ENCODE results near the gene VSTM1.

The VSTM1 gene

DNA sequence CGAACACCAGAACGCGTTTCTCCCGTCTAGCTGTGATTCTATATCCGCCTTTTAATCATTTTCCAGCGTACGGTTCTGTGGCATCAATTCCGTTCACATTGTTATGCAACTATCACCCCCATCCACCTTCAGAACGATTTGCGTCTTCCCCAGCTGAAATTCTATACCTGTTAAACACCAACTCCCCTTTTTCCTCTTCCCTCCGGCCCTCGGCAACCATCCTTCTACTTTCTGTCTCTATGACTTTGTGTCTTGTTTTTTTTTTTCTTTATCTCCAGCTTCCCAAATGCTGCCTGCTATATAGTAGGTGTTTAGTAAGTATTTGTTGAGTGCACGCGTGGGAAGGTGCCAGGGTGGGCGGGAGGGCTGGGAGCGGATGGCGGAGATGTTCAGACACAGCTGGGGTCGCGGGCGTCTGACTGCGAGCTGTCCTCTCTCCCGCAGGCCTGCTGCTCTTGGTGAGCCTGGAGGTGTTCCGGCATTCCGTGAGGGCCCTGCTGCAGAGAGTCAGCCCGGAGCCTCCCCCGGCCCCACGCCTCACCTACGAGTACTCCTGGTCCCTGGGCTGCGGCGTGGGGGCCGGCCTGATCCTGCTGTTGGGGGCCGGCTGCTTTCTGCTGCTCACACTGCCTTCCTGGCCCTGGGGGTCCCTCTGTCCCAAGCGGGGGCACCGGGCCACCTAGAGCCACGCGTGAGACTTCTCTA lies 52.0 kb downstream of the VSTM1 start:
- no peak for DNase-seq (ENCODE audit: low read depth in 3 of 3)

DNA sequence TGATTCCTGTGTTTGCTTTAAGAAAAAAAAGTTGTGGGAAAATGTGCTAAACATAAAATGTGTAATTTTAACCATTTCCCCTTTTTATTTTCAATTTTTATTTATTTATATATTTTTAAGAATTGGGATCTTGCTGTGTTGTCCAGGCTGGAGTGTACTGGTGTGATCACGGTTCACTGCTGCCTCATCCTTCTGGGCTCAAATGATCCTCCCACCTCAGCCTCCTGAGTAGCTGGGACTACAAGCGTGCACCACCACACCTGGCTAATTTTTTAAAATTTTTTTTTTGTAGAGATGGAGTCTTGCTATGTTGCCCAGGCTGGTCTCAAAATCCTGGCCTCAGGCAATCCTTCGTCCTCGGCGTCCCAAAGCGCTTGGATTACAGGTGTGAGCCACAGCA lies 53.2 kb downstream of the VSTM1 start:
- no peak for DNase-seq (ENCODE audit: low read depth in 3 of 3)

DNA sequence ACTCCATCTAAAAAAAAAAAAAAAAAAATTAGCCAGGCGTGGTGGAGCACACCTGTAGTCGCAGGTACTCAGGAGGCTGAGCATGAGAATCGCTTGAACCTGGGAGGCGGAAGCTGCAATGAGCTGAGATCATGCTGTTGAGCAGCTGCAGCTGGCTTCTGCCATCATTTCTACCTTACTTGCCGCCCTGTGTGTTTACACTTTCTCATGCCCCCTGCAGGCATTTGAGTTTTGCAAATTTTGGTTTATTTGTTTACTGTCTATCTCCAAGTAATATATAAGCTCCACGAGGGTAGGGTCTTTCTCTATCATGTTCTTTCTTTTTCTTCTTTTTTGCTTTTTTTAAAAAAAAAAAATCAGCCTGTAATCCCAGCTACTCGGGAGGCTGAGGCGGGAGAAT lies 54.3 kb downstream of the VSTM1 start:
- DNase-seq (ENCODE audit: low read depth in 3 of 3) = no peak

DNA sequence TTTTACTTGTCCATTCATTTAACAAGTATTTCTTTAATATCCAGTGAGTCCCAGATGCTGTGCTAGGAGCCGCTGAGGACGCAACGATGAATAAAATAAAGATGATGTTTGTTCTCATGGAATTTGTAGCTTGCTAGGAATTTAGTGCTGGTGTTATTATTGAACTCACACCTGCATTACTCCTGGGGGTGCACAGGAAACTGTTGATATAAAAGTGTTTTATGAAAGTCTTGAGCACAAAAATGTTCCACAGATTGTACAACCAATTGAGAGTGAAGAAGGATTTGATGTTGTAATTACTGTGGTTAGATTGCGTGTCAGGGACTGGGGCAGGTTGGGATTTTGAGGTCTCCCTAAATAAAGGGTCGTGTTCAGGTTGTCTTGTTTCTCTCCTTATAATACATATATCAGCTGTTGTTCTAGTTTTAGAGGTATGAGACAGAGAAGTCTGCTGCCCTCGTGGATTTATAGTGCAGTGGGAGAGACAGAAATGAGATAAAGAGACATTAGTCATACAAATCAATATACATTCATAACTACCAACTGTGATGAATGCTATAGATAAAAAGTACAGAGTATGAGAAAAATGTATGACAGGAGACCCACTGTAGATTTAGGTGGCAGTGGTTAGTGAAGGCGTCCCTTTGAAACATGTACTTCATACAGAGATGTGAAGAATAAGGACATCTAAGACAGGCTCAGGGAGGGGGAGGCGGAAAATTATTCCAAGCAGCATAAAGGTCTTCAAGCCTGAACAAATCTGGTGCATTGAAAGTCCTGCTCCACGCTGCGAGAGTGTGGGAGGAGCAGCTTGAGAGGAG lies 61.0 kb downstream of the VSTM1 start:
- no peak for DNase-seq (ENCODE audit: low read depth in 3 of 3)

DNA sequence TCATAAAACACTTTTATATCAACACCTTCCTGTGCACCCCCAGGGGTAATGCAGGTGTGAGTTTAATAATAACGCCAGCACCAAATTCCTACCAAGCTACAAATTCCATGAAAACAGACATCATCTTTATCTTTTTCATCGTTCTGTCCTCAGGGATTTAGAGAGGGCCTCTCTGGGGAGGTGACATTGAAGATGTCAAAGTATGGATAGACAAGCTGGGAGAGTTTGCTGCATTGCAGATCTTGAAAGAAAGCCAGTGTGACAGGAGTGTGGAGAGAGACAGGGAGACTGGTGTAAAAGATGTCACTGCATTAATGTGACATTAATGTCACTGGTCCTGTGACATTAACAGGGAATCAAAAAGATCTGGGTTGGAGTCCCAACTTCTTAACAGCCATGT lies 62.2 kb downstream of the VSTM1 start:
- DNase-seq (ENCODE audit: low read depth in 3 of 3) = no peak

DNA sequence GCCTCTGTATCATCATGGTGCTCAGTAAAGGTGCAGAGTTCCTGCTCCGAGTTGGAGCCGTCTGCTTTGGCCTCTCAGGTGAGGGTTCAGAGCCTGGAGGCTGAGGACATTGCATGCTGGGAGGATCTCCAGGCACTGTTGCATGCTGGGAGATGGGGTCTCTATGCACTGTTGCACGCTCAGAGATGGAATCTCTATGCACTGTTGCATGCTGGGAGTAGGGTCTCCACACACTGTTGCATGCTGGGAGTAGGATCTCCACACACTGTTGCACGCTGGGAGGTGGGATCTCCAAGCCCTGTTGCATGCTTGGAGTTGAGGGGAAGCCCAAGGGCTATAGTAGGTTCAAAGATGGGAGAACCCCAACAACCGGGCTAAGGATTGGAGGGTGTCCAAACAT lies 64.0 kb downstream of the VSTM1 start:
- no peak for DNase-seq (ENCODE audit: low read depth in 3 of 3)

DNA sequence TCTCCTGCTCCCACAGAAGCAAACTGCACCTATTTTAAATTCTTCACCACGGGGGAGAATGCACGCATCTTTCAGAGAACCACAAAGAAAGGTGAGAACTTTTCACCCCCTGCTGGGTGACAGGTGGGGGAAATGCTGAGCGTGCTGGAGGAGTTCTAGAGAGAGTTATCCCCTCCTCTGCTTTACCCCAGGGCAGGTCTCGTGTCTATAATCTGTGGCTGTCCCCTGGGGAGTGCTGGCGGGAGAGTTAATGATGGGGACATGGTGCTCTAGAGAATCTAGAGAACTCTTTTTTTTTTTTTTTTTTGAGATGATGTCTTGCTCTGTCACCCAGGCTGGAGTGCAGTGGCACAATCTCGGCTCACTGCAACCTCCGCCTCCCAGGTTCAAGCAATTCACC lies 65.5 kb downstream of the VSTM1 start:
- no peak for DNase-seq (ENCODE audit: low read depth in 3 of 3)

DNA sequence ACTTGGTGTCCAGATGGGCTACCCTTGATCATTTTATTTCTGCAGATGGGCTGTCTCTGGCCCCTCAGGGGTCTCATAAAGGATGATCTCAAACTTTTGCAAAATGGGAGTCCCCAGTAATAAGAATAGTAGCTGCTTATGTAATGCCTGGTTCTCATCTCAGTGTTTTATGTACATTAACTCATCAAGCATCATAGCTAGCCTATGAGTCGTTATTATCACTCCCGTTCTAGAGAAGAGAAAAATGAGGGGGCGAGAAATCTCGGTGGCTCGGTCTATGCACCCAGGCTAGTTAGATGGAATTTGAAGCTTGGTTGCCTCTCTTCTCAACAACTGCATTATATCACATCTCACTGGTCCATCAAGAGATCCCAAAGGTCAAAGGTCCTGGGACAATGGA lies 68.9 kb downstream of the VSTM1 start:
- DNase-seq (ENCODE audit: low read depth in 3 of 3) = no peak

DNA sequence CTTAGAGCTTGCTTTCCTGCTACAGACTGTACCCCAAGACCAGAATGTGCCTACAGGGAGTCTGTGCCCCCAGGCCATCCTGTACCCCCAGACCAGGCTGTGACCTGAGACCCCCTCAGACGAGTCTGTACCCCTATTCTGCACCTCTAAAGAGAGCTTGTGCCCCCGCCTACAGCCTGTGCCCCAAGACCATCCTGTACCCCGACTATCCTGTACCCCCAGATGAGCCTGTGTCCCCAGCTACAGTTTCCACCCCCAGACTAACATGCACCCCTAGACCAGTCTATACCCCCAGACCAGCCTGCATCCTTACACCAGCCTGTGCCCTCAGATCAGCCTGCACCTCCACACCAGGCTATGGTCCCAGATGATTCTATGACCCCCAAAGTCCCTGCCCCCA lies 70.2 kb downstream of the VSTM1 start:
- DNase-seq (ENCODE audit: low read depth in 3 of 3) = no peak

DNA sequence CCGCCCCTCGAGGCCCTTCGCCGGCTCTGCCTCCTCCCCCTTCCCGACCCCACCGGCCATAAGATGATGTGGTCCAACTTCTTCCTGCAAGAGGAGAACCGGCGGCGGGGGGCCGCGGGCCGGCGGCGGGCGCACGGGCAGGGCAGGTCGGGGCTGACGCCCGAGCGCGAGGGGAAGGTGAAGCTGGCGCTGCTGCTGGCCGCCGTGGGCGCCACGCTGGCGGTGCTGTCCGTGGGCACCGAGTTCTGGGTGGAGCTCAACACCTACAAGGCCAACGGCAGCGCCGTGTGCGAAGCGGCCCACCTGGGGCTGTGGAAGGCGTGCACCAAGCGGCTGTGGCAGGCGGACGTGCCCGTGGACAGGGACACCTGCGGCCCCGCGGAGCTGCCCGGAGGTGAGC lies 70.9 kb downstream of the VSTM1 start:
- no peak for DNase-seq (ENCODE audit: low read depth in 3 of 3)

DNA sequence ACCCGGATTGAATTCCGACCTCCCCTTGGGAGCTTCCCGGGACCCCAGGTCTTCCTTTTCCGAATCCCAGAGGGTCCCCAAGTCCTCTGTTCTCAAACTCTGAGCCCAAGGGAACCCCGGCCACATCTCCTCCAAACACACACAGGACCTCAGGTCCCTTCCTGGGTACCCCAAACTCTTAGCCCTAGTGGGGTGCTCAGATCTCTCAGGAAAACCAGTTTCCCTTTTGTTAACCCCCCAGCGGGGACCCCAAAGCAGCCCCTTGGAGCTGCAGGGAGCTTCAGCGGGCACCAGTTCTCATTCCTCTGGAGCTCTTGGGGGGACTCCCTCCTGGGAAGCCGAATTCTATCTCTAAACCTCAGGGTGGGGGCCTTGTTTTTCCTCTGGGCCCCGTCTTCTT lies 71.5 kb downstream of the VSTM1 start:
- DNase-seq (ENCODE audit: low read depth in 3 of 3) = no peak

DNA sequence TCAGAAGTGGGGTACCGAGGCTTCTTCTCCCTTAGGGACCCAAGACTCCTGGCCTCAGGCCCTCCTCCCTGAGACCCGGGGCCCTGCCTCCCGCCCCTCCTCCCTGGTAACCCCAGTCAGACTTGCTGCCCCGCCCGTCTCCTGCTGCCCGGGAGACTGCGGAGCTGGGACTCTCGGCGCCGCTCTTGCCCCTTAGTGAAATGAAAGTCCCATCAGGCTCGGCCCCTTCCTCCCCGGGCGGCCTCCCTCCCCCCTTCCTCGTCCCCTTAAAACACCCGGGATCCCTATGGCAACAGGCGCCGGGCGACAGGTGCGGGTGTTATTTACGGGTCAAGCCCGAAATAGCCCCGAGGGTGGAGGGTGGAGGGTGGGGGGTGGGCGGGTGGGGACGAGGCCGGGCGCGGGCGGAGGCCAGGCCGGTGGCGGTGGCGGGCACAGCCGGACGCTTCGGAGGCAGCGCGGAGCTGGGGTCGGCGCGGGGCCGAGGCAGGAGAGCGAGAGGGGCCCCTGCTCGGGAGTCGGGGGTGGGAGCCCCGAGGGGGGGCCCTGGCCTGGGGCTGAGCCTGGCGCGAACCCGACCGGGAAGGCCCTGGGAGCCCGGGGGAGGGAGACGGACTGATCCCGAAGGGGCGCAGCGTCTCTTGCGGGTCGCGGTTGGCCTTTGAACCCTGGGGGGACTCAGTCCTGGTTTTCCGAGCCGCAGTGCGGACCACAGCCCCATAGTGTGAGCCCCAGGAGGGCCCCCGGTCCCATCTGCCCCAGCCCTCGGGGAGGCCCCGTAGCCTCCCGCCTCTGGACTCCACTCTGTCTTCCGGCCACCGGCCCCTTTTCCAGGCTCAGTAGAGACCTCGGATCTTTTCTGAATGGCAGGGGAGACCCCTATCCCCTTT lies 72.2 kb downstream of the VSTM1 start, which contains the start of gene CACNG6:
Gene CACNG6 (plus strand): TSS at position 414 of the 890 bp plus-strand sequence. CDS start 1,241 bp downstream, outside the sequence.
- no peak for DNase-seq (ENCODE audit: low read depth in 3 of 3)

Data from stimulated activated CD4-positive, alpha-beta T cell treated with anti-CD3 and anti-CD28 coated beads, TNF-alpha, amount 100 ng/mL, for 24 hours (primary cell).